K562 (cell line): ENCODE measurements around the gene HSPB1. TPM values are rescaled to one million over a fixed set of nuclear protein-coding genes. Genes with fewer than 3 reads are reported as not detected.

Source experiments
- ATAC-seq: fragments of 200-7000 bp; cut with Tn5 transposase; 3 replicates; pipeline ENCODE4 v1.9.1; 2020; ENCODE audit warnings: moderate library complexity
- BruUV-seq: library from RNA; stranded (reverse); fragments of 400-500 nt; replicated peaks from 2 replicates; lab custom pipeline; 2021; lab: Mats Ljungman, UMichigan
- CTCF ChIA-PET: fragments of 300-600 bp; formaldehyde crosslinking; extraction: SDS; loops from one replicate; lab custom pipeline; 2021; ENCODE audit warnings: low intra/inter-chr PET ratio; lab: Yijun Ruan, JAX
- POLR2A ChIA-PET: fragments of 300-600, 350-650 bp; sonication (Branson Sonifier 250); formaldehyde crosslinking; extraction: SDS; loops from one replicate; lab custom pipeline; 2021; ENCODE audit warnings: antibody characterized with exemption, inconsistent platforms; lab: Yijun Ruan, JAX
- DNase-seq, 4 experiments: peaks; one replicate each; pipeline versions ENCODE4 v3.0.0 to v3.0.0-alpha.2; 2011 to 2018; ENCODE audit warnings: low spot score in 3 of 4, mixed read lengths in 3 of 4; ENCODE audit errors: extremely low read depth in 1 of 4
- FAIRE-seq: peaks from 2 replicates; lab custom pipeline; 2011; peaks lifted over from hg19 to GRCh38; lab: Jason Lieb, UNC
- H2AFZ ChIP-seq: 2 replicates; pipeline ENCODE4 v1.6.0; 2011; ENCODE audit warnings: low read depth, low read length, control low read depth, inconsistent platforms
- H3K27ac ChIP-seq: fragments of 200-600 bp; 3 replicates; pipeline ENCODE4 v1.8.0; 2011; ENCODE audit warnings: low read depth, mild to moderate bottlenecking, control low read depth, inconsistent platforms, low read length, moderate library complexity, mixed read lengths; ENCODE audit errors: extremely low read depth
- H3K27me3 ChIP-seq, 2 experiments: fragments of 300-600 bp in 1 of 2; 2 replicates in 1 of 2; 3 replicates in 1 of 2; pipeline versions ENCODE4 v1.6.0 to v1.8.0; 2011; ENCODE audit warnings: inconsistent platforms in 2 of 2, low read length in 2 of 2, mild to moderate bottlenecking in 1 of 2, mixed read lengths in 1 of 2, moderate library complexity in 1 of 2; ENCODE audit not compliant: control insufficient read depth in 2 of 2, insufficient read depth in 2 of 2
- H3K36me3 ChIP-seq: fragments of 300-600 bp; 3 replicates; pipeline ENCODE4 v1.8.0; 2011; ENCODE audit warnings: mild to moderate bottlenecking, low read length, inconsistent platforms; ENCODE audit not compliant: control insufficient read depth, insufficient read depth
- H3K4me1 ChIP-seq, 2 experiments: fragments of 200-600 bp in 1 of 2; replicated peaks in 1 of 2; 2 replicates in 1 of 2; 3 replicates in 1 of 2; pipeline versions ENCODE4 v1.5.1 to v1.8.0; 2011; ENCODE audit warnings: inconsistent platforms in 2 of 2, low read length in 2 of 2, mild to moderate bottlenecking in 1 of 2, mixed read lengths in 1 of 2, moderate library complexity in 1 of 2; ENCODE audit not compliant: control insufficient read depth in 2 of 2, insufficient read depth in 2 of 2
- H3K4me2 ChIP-seq: 2 replicates; pipeline ENCODE4 v1.6.1; 2011; ENCODE audit warnings: low read length, control low read depth, inconsistent platforms, mixed read lengths; ENCODE audit not compliant: insufficient read depth
- H3K4me3 ChIP-seq: fragments of 200-600 bp; sonication (generic), shearing (Covaris generic); 2 replicates; pipeline ENCODE4 v1.5.1; 2016; ENCODE audit warnings: control low read depth, inconsistent platforms
- H3K79me2 ChIP-seq: fragments of 200-600 bp; 3 replicates; pipeline ENCODE4 v1.8.0; 2011; ENCODE audit warnings: low read length, inconsistent platforms; ENCODE audit not compliant: control insufficient read depth, insufficient read depth
- H3K9ac ChIP-seq, 2 experiments: 2 replicates each; pipeline versions ENCODE4 v1.6.0 to v1.6.1; 2011; ENCODE audit warnings: low read depth in 2 of 2, low read length in 2 of 2, control low read depth in 1 of 2, inconsistent platforms in 1 of 2, mild to moderate bottlenecking in 1 of 2, mixed read lengths in 1 of 2; ENCODE audit not compliant: insufficient read depth in 1 of 2
- H3K9me1 ChIP-seq: one replicate; pipeline ENCODE4 v1.6.0; 2011; ENCODE audit warnings: inconsistent platforms, mild to moderate bottlenecking, low read length, moderate library complexity; ENCODE audit not compliant: control insufficient read depth, insufficient read depth
- H3K9me3 ChIP-seq: replicated peaks from 2 replicates; pipeline ENCODE4 v1.5.1; 2011; ENCODE audit warnings: low read depth, low read length, inconsistent platforms; ENCODE audit not compliant: control insufficient read depth, insufficient read depth
- H4K20me1 ChIP-seq: replicated peaks from 2 replicates; pipeline ENCODE4 v1.6.1; 2011; ENCODE audit warnings: low read length, inconsistent platforms, mixed read lengths; ENCODE audit not compliant: control insufficient read depth, insufficient read depth
- BRD4 ChIP-seq: fragments of 200-600 bp; sonication (generic); IDR thresholded peaks from 2 replicates; pipeline ENCODE4 v1.6.1; 2017; ENCODE audit warnings: inconsistent platforms
- BRD9 ChIP-seq: fragments of 450-650 bp; IDR thresholded peaks from 2 replicates; pipeline ENCODE4 v1.6.1; 2018; ENCODE audit warnings: low read depth; ENCODE audit not compliant: partially characterized antibody
- CREB1 ChIP-seq, 2 experiments: sonication (generic) in 1 of 2; formaldehyde crosslinking in 1 of 2; IDR thresholded peaks; 2 replicates each; pipeline versions ENCODE4 v1.6.1 to v1.8.0; 2012 to 2022; ENCODE audit warnings: inconsistent platforms in 1 of 2, mild to moderate bottlenecking in 1 of 2, missing genetic modification reagents in 1 of 2, moderate library complexity in 1 of 2
- CTCF ChIP-seq, 3 experiments: IDR thresholded peaks in 2 of 3; conservative IDR thresholded peaks in 1 of 3; 2 replicates each; pipeline ENCODE4 v1.5.1; 2011 to 2012; ENCODE audit warnings: low read length in 3 of 3, mild to moderate bottlenecking in 3 of 3, control low read depth in 2 of 3, improper control_type of control experiment in 1 of 3, inconsistent platforms in 1 of 3, low read depth in 1 of 3, mixed read lengths in 1 of 3, moderate library complexity in 1 of 3; ENCODE audit not compliant: insufficient read depth in 2 of 3
- FOXM1 ChIP-seq, 2 experiments: fragments of 450-650 bp in 1 of 2; sonication (generic) in 1 of 2; formaldehyde crosslinking in 1 of 2; IDR thresholded peaks; 2 replicates each; pipeline versions ENCODE4 v1.6.1 to v1.9.0; 2017 to 2022; ENCODE audit warnings: low read depth in 2 of 2, mild to moderate bottlenecking in 2 of 2, missing genetic modification reagents in 1 of 2, moderate library complexity in 1 of 2
- HMGXB4 ChIP-seq: sonication (generic); formaldehyde crosslinking; IDR thresholded peaks from 2 replicates; pipeline ENCODE4 v1.8.1; 2023; ENCODE audit warnings: mild to moderate bottlenecking, missing genetic modification reagents
- MYC ChIP-seq, 2 experiments: fragments of 250-450 bp in 1 of 2; sonication (Bioruptor Pico) in 1 of 2; IDR thresholded peaks; 2 replicates each; pipeline versions ENCODE4 v1.5.1 to v1.6.1; 2012 to 2021; ENCODE audit warnings: low read depth in 2 of 2, borderline replicate concordance in 1 of 2, improper control_type of control experiment in 1 of 2, low read length in 1 of 2, mild to moderate bottlenecking in 1 of 2, moderate library complexity in 1 of 2
- MYNN ChIP-seq, 2 experiments: sonication (generic); formaldehyde crosslinking in 1 of 2; IDR thresholded peaks; 2 replicates each; pipeline versions ENCODE4 v1.5.0 to v1.6.1; 2016 to 2020; ENCODE audit warnings: antibody characterized with exemption in 1 of 2, missing genetic modification reagents in 1 of 2
- RBM14 ChIP-seq: fragments of 200-400 bp; formaldehyde crosslinking; IDR thresholded peaks from 2 replicates; pipeline ENCODE4 v1.6.1; 2018; ENCODE audit warnings: low read depth, mild to moderate bottlenecking, low read length, moderate library complexity, borderline replicate concordance; ENCODE audit not compliant: insufficient read depth
- ZNF584 ChIP-seq: fragments of 200-800 bp; sonication (Bioruptor generic); IDR thresholded peaks from 2 replicates; pipeline ENCODE4 v1.6.1; 2016; ENCODE audit warnings: low read depth, mild to moderate bottlenecking, missing genetic modification characterization, missing compliant biosample characterization
- WGBS: fragments of 100-300 bp; shearing (Covaris generic); methylation state at CpG from one replicate; pipeline ENCODE4 v1.1.6; 2016; ENCODE audit warnings: low coverage, mixed read lengths; ENCODE audit not compliant: insufficient coverage; ENCODE audit errors: missing lambda C conversion rate; 5-methylcytosine and 5-hydroxymethylcytosine counted together
- in situ Hi-C: fragments of 300-500 bp; cut with MboI; formaldehyde crosslinking; loops from 4 replicates; pipeline ENCODE4 v1.15.0; 2018; ENCODE audit warnings: inconsistent platforms, mixed read lengths
- intact Hi-C: fragments of 100-400 bp; cut with micrococcal nuclease; formaldehyde crosslinking; loops from 2 replicates; pipeline ENCODE4 v1.14.2; 2022
- polyA plus RNA-seq, 8 experiments: library from polyadenylated mRNA; depleted of rRNA in 4 of 8; stranded (reverse) in 5 of 8; unstranded in 3 of 8; fragments of >200 nt; fragmentation: Nextera tagmentation in 2 of 8; fragmentation: Illumina TruSeq in 1 of 8; extraction: Ambion mirVana in 2 of 8; extraction: Trizol in 1 of 8; gene quantifications; 2 replicates each; pipeline versions ENCODE4 v1.2.1 to v1.2.3, GENCODE V29; 2011 to 2014; ENCODE audit warnings: inconsistent platforms in 1 of 8, missing spikeins in 1 of 8
- total RNA-seq, 7 experiments: library from RNA; depleted of rRNA in 6 of 7; stranded (reverse); fragments of >200 nt in 6 of 7; fragmentation: Illumina TruSeq in 2 of 7; extraction: Trizol in 2 of 7; gene quantifications; 2 replicates each; pipeline versions ENCODE4 v1.2.1 to v1.2.3, GENCODE V29; 2011 to 2021; ENCODE audit warnings: low replicate concordance in 1 of 7
- TF ChIP-seq, protein P1 (sequence below): sonication (generic); formaldehyde crosslinking; IDR thresholded peaks from 2 replicates; pipeline ENCODE4 v1.8.1; 2023; ENCODE audit warnings: mild to moderate bottlenecking, missing genetic modification reagents

The HSPB1 gene
- total and polyA plus RNA-seq, 9 of the 15 experiments (the other 6 are each of a cell fraction or from before 2014, with no cell fraction given), result 27.1 to 522 (median 138) TPM

- peak; percentile 92; the same call in 1 of the 2 replicates for TF ChIP-seq MYNN (IDR thresholded peaks at IDR 0.05)
- TF ChIP-seq MYNN (CRISPR knock-in tag; IDR thresholded peaks at IDR 0.05), result peak; percentile 69; the same call in 1 of the 2 replicates
These were observed 25.1 kb downstream of the HSPB1 start (continued) for GRCh38 chr7:76327610-76328009.

- no peaks in the 10 kb centered on the region for H3K27me3 ChIP-seq
- H3K27ac ChIP-seq, result peak overlapping the region; percentile 33; the same call in 2 of the 3 replicates
- ChIA-PET CTCF (no interaction called here), POLR2A (interaction anchor here (2.5 to 3.6 kb wide), 3 partner anchors 11 to 24 kb away, joined by 11 to 12 read pairs (median 12); no protein-coding TSS in a partner anchor)
- H3K4me2 ChIP-seq, result no peak overlapping the region
- DNase-seq (peak in 1 of 4 experiments; percentile 44), FAIRE-seq (no peak), ATAC-seq (peak; percentile 61)
- intact Hi-C loops (no loop called here), in situ Hi-C loops (no loop called here)
- H3K4me1 ChIP-seq, result peaks cover 10 to 18% of the 10 kb centered on the region in 2 experiments
- H3K79me2 ChIP-seq, result peaks cover 83% of the 10 kb centered on the region
- H3K9me1 ChIP-seq, result peaks cover 2% of the 10 kb centered on the region
- H3K9ac ChIP-seq, result peak overlapping the region in 1 of 2 experiments; percentile 79; a peak in 2 of 4 replicates
- WGBS, result 53% methylated on average over 15 of the region's 15 CpGs
- BruUV-seq, result no TSS peak
- H3K36me3 ChIP-seq, result peaks cover 92% of the 10 kb centered on the region
- H2AFZ ChIP-seq, result no peak overlapping the region
- H4K20me1 ChIP-seq, result peaks cover 26% of the 10 kb centered on the region
- H3K9me3 ChIP-seq, result no peaks in the 10 kb centered on the region
- no peak overlapping the region for H3K4me3 ChIP-seq
- TF ChIP-seq HMGXB4 (CRISPR knock-in tag) (no peak), CREB1 (IDR thresholded peaks at IDR 0.05) (no peak), CREB1 (CRISPR knock-in tag; IDR thresholded peaks at IDR 0.05) (0 out of 2 replicates have a peak, but pooled peaks have one; percentile 10), MYC (IDR thresholded peaks at IDR 0.05; ENCODE audit: low read depth, low read length) (0 out of 2 replicates have a peak, but pooled peaks have one; percentile 17), MYC (CRISPR knock-in tag; IDR thresholded peaks at IDR 0.05; ENCODE audit: borderline replicate concordance, low read depth) (no peak), BRD9 (no peak), RBM14 (no peak), ZNF584 (no peak), BRD4 (no peak), FOXM1 (IDR thresholded peaks at IDR 0.05; ENCODE audit: low read depth) (no peak), FOXM1 (CRISPR knock-in tag; IDR thresholded peaks at IDR 0.05; ENCODE audit: low read depth) (no peak), CTCF (IDR thresholded peaks at IDR 0.05 in 2 of 3, conservative IDR thresholded peaks at IDR 0.05 in 1 of 3; ENCODE audit: insufficient read depth in 2 of 3, low read depth in 1 of 3, low read length in 3 of 3) (peak in 2 of 3 experiments; percentile 15 to 24; a peak in 2 of 6 replicates)
- TF ChIP-seq, protein P1, sequence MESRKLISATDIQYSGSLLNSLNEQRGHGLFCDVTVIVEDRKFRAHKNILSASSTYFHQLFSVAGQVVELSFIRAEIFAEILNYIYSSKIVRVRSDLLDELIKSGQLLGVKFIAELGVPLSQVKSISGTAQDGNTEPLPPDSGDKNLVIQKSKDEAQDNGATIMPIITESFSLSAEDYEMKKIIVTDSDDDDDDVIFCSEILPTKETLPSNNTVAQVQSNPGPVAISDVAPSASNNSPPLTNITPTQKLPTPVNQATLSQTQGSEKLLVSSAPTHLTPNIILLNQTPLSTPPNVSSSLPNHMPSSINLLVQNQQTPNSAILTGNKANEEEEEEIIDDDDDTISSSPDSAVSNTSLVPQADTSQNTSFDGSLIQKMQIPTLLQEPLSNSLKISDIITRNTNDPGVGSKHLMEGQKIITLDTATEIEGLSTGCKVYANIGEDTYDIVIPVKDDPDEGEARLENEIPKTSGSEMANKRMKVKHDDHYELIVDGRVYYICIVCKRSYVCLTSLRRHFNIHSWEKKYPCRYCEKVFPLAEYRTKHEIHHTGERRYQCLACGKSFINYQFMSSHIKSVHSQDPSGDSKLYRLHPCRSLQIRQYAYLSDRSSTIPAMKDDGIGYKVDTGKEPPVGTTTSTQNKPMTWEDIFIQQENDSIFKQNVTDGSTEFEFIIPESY (CRISPR knock-in tag), result peak; percentile 81
These were observed 25.9 kb downstream of the HSPB1 start for GRCh38 chr7:76328389-76328788.
